ENCODE data around the gene SNX9. TPM values are rescaled to one million over a fixed set of nuclear protein-coding genes. Genes with fewer than 3 reads are reported as not detected.

Gene SNX9
- total RNA-seq, 1 experiment from 2014 or later = 24.8 TPM

DNA sequence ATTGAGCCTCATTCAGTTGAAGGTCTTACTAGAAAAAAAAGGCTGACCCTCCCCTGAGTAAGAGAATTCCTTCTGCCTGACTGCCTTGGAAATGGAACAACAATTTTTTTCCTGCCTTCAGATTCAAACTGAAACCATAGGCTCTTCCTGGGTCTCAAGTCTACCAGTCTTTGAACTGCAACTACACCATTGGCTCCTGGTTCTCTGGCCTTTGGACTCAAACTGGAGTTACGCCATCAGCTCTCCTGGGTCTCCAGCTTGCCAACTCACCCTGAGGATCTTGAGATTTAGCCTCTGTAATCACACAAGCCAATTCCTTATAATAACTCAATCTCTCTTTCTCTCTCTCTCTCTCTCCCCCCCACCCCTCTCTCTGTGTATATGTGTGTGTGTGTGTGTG, 36.0 kb upstream of the SNX9 start:
- H3K4me1 ChIP-seq (ENCODE audit: insufficient read depth, low read length, poor library complexity, severe bottlenecking) = no peaks in the 10 kb centered on the region
- no peaks in the 10 kb centered on the region for H3K9me3 ChIP-seq (ENCODE audit: low read depth, low read length, poor library complexity, severe bottlenecking)
- no peak overlapping the region for H3K27ac ChIP-seq (ENCODE audit: low read depth, low read length, poor library complexity, severe bottlenecking)
- POLR2A ChIA-PET (ENCODE audit: low non-redundant PET) = no interaction called here
- intact Hi-C loops (cut with micrococcal nuclease; ENCODE audit: unreplicated experiment) = no loop called here
- TF ChIP-seq, protein P1, sequence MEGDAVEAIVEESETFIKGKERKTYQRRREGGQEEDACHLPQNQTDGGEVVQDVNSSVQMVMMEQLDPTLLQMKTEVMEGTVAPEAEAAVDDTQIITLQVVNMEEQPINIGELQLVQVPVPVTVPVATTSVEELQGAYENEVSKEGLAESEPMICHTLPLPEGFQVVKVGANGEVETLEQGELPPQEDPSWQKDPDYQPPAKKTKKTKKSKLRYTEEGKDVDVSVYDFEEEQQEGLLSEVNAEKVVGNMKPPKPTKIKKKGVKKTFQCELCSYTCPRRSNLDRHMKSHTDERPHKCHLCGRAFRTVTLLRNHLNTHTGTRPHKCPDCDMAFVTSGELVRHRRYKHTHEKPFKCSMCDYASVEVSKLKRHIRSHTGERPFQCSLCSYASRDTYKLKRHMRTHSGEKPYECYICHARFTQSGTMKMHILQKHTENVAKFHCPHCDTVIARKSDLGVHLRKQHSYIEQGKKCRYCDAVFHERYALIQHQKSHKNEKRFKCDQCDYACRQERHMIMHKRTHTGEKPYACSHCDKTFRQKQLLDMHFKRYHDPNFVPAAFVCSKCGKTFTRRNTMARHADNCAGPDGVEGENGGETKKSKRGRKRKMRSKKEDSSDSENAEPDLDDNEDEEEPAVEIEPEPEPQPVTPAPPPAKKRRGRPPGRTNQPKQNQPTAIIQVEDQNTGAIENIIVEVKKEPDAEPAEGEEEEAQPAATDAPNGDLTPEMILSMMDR (conservative IDR thresholded peaks at IDR 0.05; ENCODE audit: low read depth, low read length) = no peak
- TF ChIP-seq EZH2 (IDR thresholded peaks at IDR 0.05; ENCODE audit: borderline replicate concordance, low read depth, low read length, poor library complexity, severe bottlenecking) = no peak
- BruUV-seq (replicated peaks) = no TSS peak
- H3K4me3 ChIP-seq (ENCODE audit: low read depth, low read length, poor library complexity, severe bottlenecking) = no peak overlapping the region
- no peaks in the 10 kb centered on the region for H3K36me3 ChIP-seq (ENCODE audit: insufficient read depth, low read length, poor library complexity, severe bottlenecking)
- DNase-seq (ENCODE audit: low spot score) = no peak
- no peaks in the 10 kb centered on the region for H3K27me3 ChIP-seq (replicated peaks; ENCODE audit: insufficient read depth, low read depth, low read length, poor library complexity)
- CTCF ChIA-PET = no interaction called here

DNA sequence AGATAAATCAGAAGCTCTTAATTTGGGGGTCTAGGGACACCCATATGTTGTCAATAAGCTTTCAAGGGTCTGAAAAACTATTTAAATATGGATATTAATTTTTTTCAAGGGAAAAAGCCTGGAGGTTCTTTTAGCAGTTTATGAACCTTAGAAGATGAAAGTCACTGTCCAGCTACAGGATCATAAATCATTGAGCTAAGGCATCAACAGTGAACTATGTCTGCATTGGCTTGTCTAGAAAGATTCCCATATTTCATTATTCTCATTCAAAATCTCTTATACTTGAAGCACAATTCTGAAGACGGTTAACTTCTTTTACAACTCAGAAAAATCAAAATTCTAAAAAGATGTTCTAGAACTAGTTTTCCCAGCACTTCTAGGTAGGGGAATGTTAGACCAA, 34.9 kb upstream of the SNX9 start:
- ChIA-PET POLR2A (ENCODE audit: low non-redundant PET) (no interaction called here), CTCF (no interaction called here)
- Histone ChIP-seq H3K9me3 (ENCODE audit: low read depth, low read length, poor library complexity, severe bottlenecking) (no peaks in the 10 kb centered on the region), H3K4me3 (ENCODE audit: low read depth, low read length, poor library complexity, severe bottlenecking) (no peak overlapping the region), H3K36me3 (ENCODE audit: insufficient read depth, low read length, poor library complexity, severe bottlenecking) (no peaks in the 10 kb centered on the region), H3K27ac (ENCODE audit: low read depth, low read length, poor library complexity, severe bottlenecking) (no peak overlapping the region), H3K27me3 (replicated peaks; ENCODE audit: insufficient read depth, low read depth, low read length, poor library complexity) (no peaks in the 10 kb centered on the region), H3K4me1 (ENCODE audit: insufficient read depth, low read length, poor library complexity, severe bottlenecking) (no peaks in the 10 kb centered on the region)
- no TSS peak for BruUV-seq (replicated peaks)
- DNase-seq (ENCODE audit: low spot score) = no peak
- TF ChIP-seq, protein P1 (conservative IDR thresholded peaks at IDR 0.05; ENCODE audit: low read depth, low read length) = no peak
- TF ChIP-seq EZH2 (IDR thresholded peaks at IDR 0.05; ENCODE audit: borderline replicate concordance, low read depth, low read length, poor library complexity, severe bottlenecking) = no peak
- intact Hi-C loops (cut with micrococcal nuclease; ENCODE audit: unreplicated experiment) = no loop called here

DNA sequence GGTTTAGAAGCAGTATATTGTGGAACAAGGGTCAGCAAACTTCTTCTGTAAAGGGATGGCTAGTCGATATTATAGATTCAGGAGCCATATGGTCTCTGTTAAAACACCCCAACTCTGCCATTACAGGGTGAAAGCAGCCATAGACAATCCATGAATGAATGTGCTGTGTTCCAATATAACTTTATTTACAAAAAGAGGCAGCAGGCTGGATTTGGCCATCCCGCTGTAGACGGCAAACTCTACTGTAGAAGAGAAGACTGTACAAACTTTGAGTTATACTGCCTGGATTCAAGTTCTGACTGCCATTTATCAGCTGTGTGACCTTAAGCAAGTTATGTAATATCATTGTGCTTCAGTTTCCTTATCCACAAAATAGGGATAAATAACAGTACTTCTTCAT, 33.7 kb upstream of the SNX9 start:
- H3K27me3 ChIP-seq (replicated peaks; ENCODE audit: insufficient read depth, low read depth, low read length, poor library complexity) = no peaks in the 10 kb centered on the region
- ChIA-PET POLR2A (ENCODE audit: low non-redundant PET) (no interaction called here), CTCF (no interaction called here)
- H3K4me1 ChIP-seq (ENCODE audit: insufficient read depth, low read length, poor library complexity, severe bottlenecking) = no peaks in the 10 kb centered on the region
- BruUV-seq (replicated peaks) = no TSS peak
- intact Hi-C loops (cut with micrococcal nuclease; ENCODE audit: unreplicated experiment) = no loop called here
- DNase-seq (ENCODE audit: low spot score) = no peak
- no peak overlapping the region for H3K27ac ChIP-seq (ENCODE audit: low read depth, low read length, poor library complexity, severe bottlenecking)
- H3K4me3 ChIP-seq (ENCODE audit: low read depth, low read length, poor library complexity, severe bottlenecking) = no peak overlapping the region
- TF ChIP-seq EZH2 (IDR thresholded peaks at IDR 0.05; ENCODE audit: borderline replicate concordance, low read depth, low read length, poor library complexity, severe bottlenecking) = no peak
- TF ChIP-seq, protein P1 (conservative IDR thresholded peaks at IDR 0.05; ENCODE audit: low read depth, low read length) = no peak
- H3K9me3 ChIP-seq (ENCODE audit: low read depth, low read length, poor library complexity, severe bottlenecking) = no peaks in the 10 kb centered on the region
- H3K36me3 ChIP-seq (ENCODE audit: insufficient read depth, low read length, poor library complexity, severe bottlenecking) = no peaks in the 10 kb centered on the region
